ENCODE measurements around the gene THUMPD1.
"Not testable (repeated sequence)": the region's sequence is repeated elsewhere in the genome, so short reads cannot be mapped to it uniquely, and the experiment has no call there.

Gene THUMPD1

GRCh38 chr16:20694096-20694495 lies 47.5 kb downstream of the THUMPD1 start:
- DNase-seq (ENCODE audit: low read depth): not testable (repeated sequence)

DNA sequence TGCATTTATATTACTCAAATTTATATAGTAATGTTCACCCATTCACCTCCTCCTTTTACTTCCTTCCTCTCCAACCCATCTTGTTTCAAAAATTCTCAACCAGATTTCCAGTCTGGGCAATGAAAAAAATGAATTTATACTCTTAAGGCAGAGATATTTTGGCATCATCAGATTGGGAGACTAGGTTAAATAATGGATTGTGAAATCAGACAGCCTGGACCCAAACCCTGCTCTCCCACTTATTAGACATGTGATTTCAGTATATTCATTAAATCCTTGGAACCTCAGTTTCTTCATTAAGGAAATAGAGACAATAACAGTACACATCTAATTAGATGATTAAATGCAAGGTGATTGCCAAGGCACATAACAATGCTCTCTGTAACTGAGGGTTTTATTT lies 52.0 kb downstream of the THUMPD1 start:
- no peak for DNase-seq (ENCODE audit: low read depth)

GRCh38 chr16:20683812-20684211 lies 57.8 kb downstream of the THUMPD1 start:
- no peak for DNase-seq (ENCODE audit: low read depth)

Data from activated T-cell treated with anti-CD3 and anti-CD28 coated beads for 48 hours (primary cell).